ENCODE measurements around the gene NUP107.
A peak's percentile ranks its signal among the peaks of the same experiment; 100 is the strongest.

Gene NUP107

GRCh38 chr12:68743356-68743755 lies 56.6 kb downstream of the NUP107 start:
- no peak for DNase-seq (ENCODE audit: low read depth)

GRCh38 chr12:68745376-68745903 lies 58.7 kb downstream of the NUP107 start:
- DNase-seq (ENCODE audit: low read depth): no peak

- DNase-seq (ENCODE audit: low read depth): peak; percentile 85
These were observed 59.3 kb downstream of the NUP107 start, which contains the start of gene SLC35E3 for GRCh38 chr12:68745904-68746571. Gene SLC35E3, plus strand, starts transcription at chr12:68746176. Its CDS starts 202 bp downstream, at chr12:68746378.

- peak; percentile 1 for DNase-seq (ENCODE audit: low read depth)
These were observed 59.9 kb downstream of the NUP107 start for GRCh38 chr12:68746572-68747180.

- no peak for DNase-seq (ENCODE audit: low read depth)
These were observed 62.7 kb downstream of the NUP107 start for GRCh38 chr12:68749443-68749842.

GRCh38 chr12:68749861-68750260 lies 63.1 kb downstream of the NUP107 start:
- no peak for DNase-seq (ENCODE audit: low read depth)

GRCh38 chr12:68750506-68750905 lies 63.7 kb downstream of the NUP107 start:
- DNase-seq (ENCODE audit: low read depth): no peak

- no peak for DNase-seq (ENCODE audit: low read depth)
These were observed 68.9 kb downstream of the NUP107 start for GRCh38 chr12:68755536-68756243.

- no peak for DNase-seq (ENCODE audit: low read depth)
These were observed 73.1 kb downstream of the NUP107 start for GRCh38 chr12:68759852-68760251.

GRCh38 chr12:68760806-68761441 lies 74.1 kb downstream of the NUP107 start:
- DNase-seq (ENCODE audit: low read depth): no peak

- no peak for DNase-seq (ENCODE audit: low read depth)
These were observed 74.6 kb downstream of the NUP107 start for GRCh38 chr12:68761442-68761812.

GRCh38 chr12:68761901-68762630 lies 75.3 kb downstream of the NUP107 start:
- no peak for DNase-seq (ENCODE audit: low read depth)

GRCh38 chr12:68762691-68763090 lies 75.9 kb downstream of the NUP107 start:
- no peak for DNase-seq (ENCODE audit: low read depth)

- no peak for DNase-seq (ENCODE audit: low read depth)
These were observed 78.9 kb downstream of the NUP107 start for GRCh38 chr12:68765696-68766095.

- no peak for DNase-seq (ENCODE audit: low read depth)
These were observed 79.9 kb downstream of the NUP107 start for GRCh38 chr12:68766646-68767045.

- DNase-seq (ENCODE audit: low read depth): no peak
These were observed 80.4 kb downstream of the NUP107 start for GRCh38 chr12:68767191-68767590.

GRCh38 chr12:68768431-68768939 lies 81.7 kb downstream of the NUP107 start:
- no peak for DNase-seq (ENCODE audit: low read depth)

GRCh38 chr12:68769941-68770340 lies 83.2 kb downstream of the NUP107 start:
- DNase-seq (ENCODE audit: low read depth): no peak

- DNase-seq (ENCODE audit: low read depth): no peak
These were observed 84.6 kb downstream of the NUP107 start for GRCh38 chr12:68771223-68771925.

GRCh38 chr12:68772714-68773113 lies 85.9 kb downstream of the NUP107 start:
- no peak for DNase-seq (ENCODE audit: low read depth)

- no peak for DNase-seq (ENCODE audit: low read depth)
These were observed 86.8 kb downstream of the NUP107 start for GRCh38 chr12:68773582-68773981.
